Activated CD4-positive, alpha-beta memory T cell treated with anti-CD3 and anti-CD28 coated beads for 36 hours (primary cell): ENCODE measurements around the gene PCDHB7. TPM values are rescaled to one million over a fixed set of nuclear protein-coding genes. Genes with fewer than 3 reads are reported as not detected.
A peak's percentile ranks its signal among the peaks of the same experiment; 100 is the strongest.
"Not testable (repeated sequence)": the region's sequence is repeated elsewhere in the genome, so short reads cannot be mapped to it uniquely, and the experiment has no call there.

ENCODE experiments used
- CTCF ChIA-PET: fragments of 350-600 bp; sonication (Branson Sonifier 250); formaldehyde crosslinking; loops from one replicate; lab custom pipeline; 2021; ENCODE audit warnings: antibody characterized with exemption, inconsistent platforms; lab: Charles Lee
- POLR2A ChIA-PET: fragments of 350-600 bp; sonication (Branson Sonifier 250); formaldehyde crosslinking; loops from one replicate; lab custom pipeline; 2021; ENCODE audit warnings: antibody characterized with exemption; lab: Charles Lee
- DNase-seq: peaks from one replicate; pipeline ENCODE4 v3.0.0-alpha.2; 2020
- H3K27ac Mint-ChIP-seq: one replicate; pipeline ENCODE4 v1.8.0; 2021; ENCODE audit warnings: mixed read lengths
- H3K27me3 Mint-ChIP-seq: one replicate; pipeline ENCODE4 v1.8.0; 2021; ENCODE audit warnings: mixed read lengths
- H3K36me3 Mint-ChIP-seq: one replicate; pipeline ENCODE4 v1.8.0; 2021; ENCODE audit warnings: mixed read lengths
- H3K4me1 Mint-ChIP-seq: one replicate; pipeline ENCODE4 v1.8.0; 2021; ENCODE audit warnings: low read depth, mixed read lengths
- H3K4me3 Mint-ChIP-seq: one replicate; pipeline ENCODE4 v1.8.0; 2021; ENCODE audit warnings: mild to moderate bottlenecking, mixed read lengths
- H3K9me3 Mint-ChIP-seq: one replicate; pipeline ENCODE4 v1.8.0; 2021; ENCODE audit warnings: mixed read lengths
- intact Hi-C: fragments of 100-400 bp; cut with micrococcal nuclease; formaldehyde crosslinking; loops from one replicate; pipeline ENCODE4 v1.15.1; 2023
- total RNA-seq, 2 experiments: library from RNA; stranded (reverse); gene quantifications; one replicate each; pipeline ENCODE4 v1.2.3, GENCODE V29; 2021

PCDHB7 gene
- total RNA-seq, 2 experiments from 2014 or later, result not detected

DNA sequence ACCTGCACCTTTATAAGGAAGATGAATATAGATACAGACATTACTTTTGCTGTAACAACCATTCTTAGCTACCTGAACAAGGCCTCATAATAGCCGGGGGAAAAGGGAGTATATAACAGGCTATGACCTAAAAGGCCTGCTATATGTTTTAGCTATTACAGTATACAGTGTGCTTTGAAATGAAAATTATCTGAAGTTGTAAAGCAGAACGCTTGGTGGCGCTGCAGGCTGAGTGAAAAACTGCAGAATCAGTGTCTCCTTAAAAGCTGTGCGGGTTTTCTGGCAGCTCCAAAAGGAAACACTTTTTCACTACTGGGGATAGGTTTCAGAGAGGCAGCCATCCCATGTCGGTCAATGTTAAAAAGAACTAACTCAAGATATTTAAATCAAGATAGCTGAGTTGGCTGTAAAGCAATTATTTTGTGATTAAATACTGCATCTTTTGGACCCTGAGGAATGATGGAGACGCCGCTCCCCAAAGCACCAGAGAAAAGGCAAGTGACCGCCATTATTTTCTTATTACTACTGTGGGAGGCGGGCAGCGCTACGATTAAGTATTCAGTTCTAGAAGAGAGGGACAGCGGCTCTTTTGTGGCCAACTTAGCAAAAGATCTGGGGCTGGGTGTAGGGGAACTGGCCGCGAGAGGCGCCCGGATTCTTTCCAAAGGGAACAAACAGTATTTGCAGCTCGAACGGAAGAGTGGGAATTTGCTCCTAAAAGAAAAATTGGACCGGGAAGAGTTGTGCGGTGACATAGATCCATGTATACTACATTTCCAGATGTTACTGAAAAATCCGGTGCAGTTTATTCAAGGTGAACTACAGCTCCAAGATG is 16.7 kb upstream of the PCDHB7 start:
- Mint-ChIP-seq H3K4me1 (no peaks in the 10 kb centered on the region), H3K4me3 (no peak overlapping the region), H3K27me3 (peaks cover 34% of the 10 kb centered on the region), H3K36me3 (peaks cover 10% of the 10 kb centered on the region), H3K9me3 (peaks cover 23% of the 10 kb centered on the region), H3K27ac (no peak overlapping the region)
- POLR2A ChIA-PET, result no interaction called here
- intact Hi-C loops, result no loop called here
- CTCF ChIA-PET, result no interaction called here
- no peak for DNase-seq

GRCh38 chr5:141157356-141157755 is 15.1 kb upstream of the PCDHB7 start:
- H3K27ac Mint-ChIP-seq, DNase-seq, H3K36me3 Mint-ChIP-seq, H3K4me3 Mint-ChIP-seq, intact Hi-C loops, H3K4me1 Mint-ChIP-seq, CTCF ChIA-PET, POLR2A ChIA-PET: not testable (repeated sequence)
- H3K27me3 Mint-ChIP-seq, result peaks cover 24% of the 10 kb centered on the region
- peaks cover 14% of the 10 kb centered on the region for H3K9me3 Mint-ChIP-seq

- CTCF ChIA-PET, H3K36me3 Mint-ChIP-seq, DNase-seq, intact Hi-C loops, H3K4me3 Mint-ChIP-seq, H3K4me1 Mint-ChIP-seq, H3K27ac Mint-ChIP-seq, POLR2A ChIA-PET: not testable (repeated sequence)
- Mint-ChIP-seq H3K27me3 (peaks cover 21% of the 10 kb centered on the region), H3K9me3 (peaks cover 14% of the 10 kb centered on the region)
These were observed 14.5 kb upstream of the PCDHB7 start for GRCh38 chr5:141157901-141158300.

GRCh38 chr5:141174291-141175104 is 2.1 kb downstream of the PCDHB7 start:
- H3K27me3 Mint-ChIP-seq, result peaks cover 14% of the 10 kb centered on the region
- H3K4me3 Mint-ChIP-seq, H3K27ac Mint-ChIP-seq, intact Hi-C loops, H3K4me1 Mint-ChIP-seq, POLR2A ChIA-PET, H3K36me3 Mint-ChIP-seq, DNase-seq, CTCF ChIA-PET: not testable (repeated sequence)
- peaks cover 11% of the 10 kb centered on the region for H3K9me3 Mint-ChIP-seq

DNA sequence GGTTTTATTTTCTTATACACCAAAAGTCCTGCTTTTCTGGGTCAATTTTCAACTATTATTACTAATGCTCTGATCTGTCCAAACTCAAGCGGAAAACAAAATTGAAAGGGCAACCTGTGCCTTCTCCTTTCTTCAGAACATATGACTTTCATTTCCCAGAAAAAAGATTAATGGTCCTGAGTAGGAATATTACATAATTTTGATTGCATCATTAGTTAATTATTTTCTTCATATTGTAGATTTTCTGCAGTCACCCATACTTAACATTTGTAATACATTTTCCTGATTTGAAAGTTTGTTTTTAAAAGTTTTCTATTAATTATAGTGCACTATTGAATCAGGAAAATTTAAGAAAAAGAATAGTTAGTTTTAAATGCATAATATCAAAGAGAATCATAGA is 3.5 kb downstream of the PCDHB7 start:
- H3K27me3 Mint-ChIP-seq, result peaks cover 10% of the 10 kb centered on the region
- DNase-seq, result no peak
- ChIA-PET CTCF (no interaction called here), POLR2A (no interaction called here)
- peaks cover 1% of the 10 kb centered on the region for H3K36me3 Mint-ChIP-seq
- H3K4me3 Mint-ChIP-seq, result no peak overlapping the region
- intact Hi-C loops, result no loop called here
- no peak overlapping the region for H3K27ac Mint-ChIP-seq
- H3K9me3 Mint-ChIP-seq, result peaks cover 13% of the 10 kb centered on the region
- H3K4me1 Mint-ChIP-seq, result no peaks in the 10 kb centered on the region

- intact Hi-C loops, DNase-seq, H3K36me3 Mint-ChIP-seq, H3K4me3 Mint-ChIP-seq, POLR2A ChIA-PET, H3K4me1 Mint-ChIP-seq, H3K27ac Mint-ChIP-seq: not testable (repeated sequence)
- CTCF ChIA-PET, result interaction anchor here (1.2 kb wide), 1 partner anchor 235 kb away, joined by 3 read pairs; the partner anchor contains the start of gene PCDHGA10
- Mint-ChIP-seq H3K9me3 (peaks cover 19% of the 10 kb centered on the region), H3K27me3 (peaks cover 18% of the 10 kb centered on the region)
These were observed 5.2 kb downstream of the PCDHB7 start, which contains the start of gene PCDHB8 for GRCh38 chr5:141177577-141178191. TSS of gene PCDHB8 (plus strand) at chr5:141177790. CDS start at chr5:141178035, 245 bp downstream.

GRCh38 chr5:141179371-141179770 is 6.9 kb downstream of the PCDHB7 start:
- H3K36me3 Mint-ChIP-seq, DNase-seq, intact Hi-C loops, H3K4me3 Mint-ChIP-seq, CTCF ChIA-PET, H3K27ac Mint-ChIP-seq, H3K4me1 Mint-ChIP-seq, POLR2A ChIA-PET: not testable (repeated sequence)
- Mint-ChIP-seq H3K9me3 (peaks cover 18% of the 10 kb centered on the region), H3K27me3 (peaks cover 19% of the 10 kb centered on the region)

DNA sequence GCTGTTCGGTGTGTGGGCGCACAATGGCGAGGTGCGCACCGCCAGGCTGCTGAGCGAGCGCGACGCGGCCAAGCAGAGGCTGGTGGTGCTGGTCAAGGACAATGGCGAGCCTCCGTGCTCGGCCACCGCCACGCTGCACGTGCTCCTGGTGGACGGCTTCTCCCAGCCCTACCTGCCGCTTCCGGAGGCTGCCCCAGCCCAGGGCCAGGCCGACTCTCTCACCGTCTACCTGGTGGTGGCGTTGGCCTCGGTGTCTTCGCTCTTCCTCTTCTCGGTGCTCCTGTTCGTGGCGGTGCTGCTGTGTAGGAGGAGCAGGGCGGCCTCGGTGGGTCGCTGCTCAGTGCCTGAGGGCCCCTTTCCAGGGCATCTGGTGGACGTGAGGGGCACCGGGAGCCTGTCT is 7.4 kb downstream of the PCDHB7 start:
- intact Hi-C loops, H3K4me3 Mint-ChIP-seq, H3K36me3 Mint-ChIP-seq, CTCF ChIA-PET, POLR2A ChIA-PET, H3K27ac Mint-ChIP-seq, DNase-seq, H3K4me1 Mint-ChIP-seq: not testable (repeated sequence)
- H3K9me3 Mint-ChIP-seq, result peaks cover 19% of the 10 kb centered on the region
- peaks cover 24% of the 10 kb centered on the region for H3K27me3 Mint-ChIP-seq

DNA sequence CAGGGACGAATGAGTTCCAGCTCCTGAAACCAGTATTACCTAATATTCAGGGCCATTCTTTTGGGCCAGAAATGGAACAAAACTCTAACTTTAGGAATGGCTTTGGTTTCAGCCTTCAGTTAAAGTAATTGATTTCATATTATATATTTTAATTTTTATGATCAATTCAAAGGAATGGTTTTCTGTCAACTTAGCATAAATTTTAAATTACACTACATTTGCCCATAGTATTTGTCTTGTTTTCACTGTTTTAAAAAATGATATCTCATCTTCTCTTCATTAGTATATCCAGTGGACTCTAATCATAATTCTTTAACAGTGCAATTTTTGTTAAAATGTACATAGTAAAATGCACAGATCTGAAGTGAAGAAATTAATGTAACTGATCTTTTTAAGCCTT is 7.9 kb downstream of the PCDHB7 start:
- H3K4me3 Mint-ChIP-seq, result no peak overlapping the region
- no peak overlapping the region for H3K27ac Mint-ChIP-seq
- peaks cover 26% of the 10 kb centered on the region for H3K27me3 Mint-ChIP-seq
- no peaks in the 10 kb centered on the region for H3K4me1 Mint-ChIP-seq
- ChIA-PET POLR2A (no interaction called here), CTCF (no interaction called here)
- H3K9me3 Mint-ChIP-seq, result peaks cover 16% of the 10 kb centered on the region
- intact Hi-C loops, result no loop called here
- no peak for DNase-seq
- peaks cover 2% of the 10 kb centered on the region for H3K36me3 Mint-ChIP-seq

DNA sequence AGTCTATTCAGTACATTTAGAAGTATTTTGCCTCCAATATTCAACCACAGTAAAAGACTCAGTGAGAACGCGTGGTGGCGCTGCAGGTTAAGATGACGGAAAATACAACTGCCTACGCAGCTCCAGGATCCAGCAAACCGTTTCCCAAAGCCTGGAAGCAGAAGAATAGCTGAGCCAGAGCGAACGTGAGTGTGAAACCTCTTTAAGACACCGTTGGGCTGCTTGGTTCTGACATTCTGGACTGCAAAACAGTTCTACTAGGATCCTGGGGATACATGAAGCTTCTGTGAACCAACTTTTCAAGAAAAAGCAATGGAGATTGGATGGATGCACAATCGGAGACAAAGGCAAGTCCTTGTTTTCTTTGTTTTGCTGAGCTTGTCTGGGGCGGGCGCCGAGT is 9.8 kb downstream of the PCDHB7 start, which contains the start of gene PCDHB16:
Gene PCDHB16 (plus strand): TSS at position 140 of the 400 bp plus-strand sequence. CDS start 173 bp downstream, at position 313.
- H3K4me3 Mint-ChIP-seq, result no peak within 1 kb of the TSS
- H3K9me3 Mint-ChIP-seq, result peaks cover 16% of the 10 kb centered on the region
- CTCF ChIA-PET, result interaction anchor here (0.6 to 1.4 kb wide), 3 partner anchors 46 to 559 kb away, joined by 3 read pairs; partner anchors contain the start of gene TAF7
- intact Hi-C loops, result no loop called here
- H3K27ac Mint-ChIP-seq, result no peak within 1 kb of the TSS
- POLR2A ChIA-PET, result no interaction called here
- H3K27me3 Mint-ChIP-seq, result peaks cover 30% of the 10 kb centered on the region
- H3K36me3 Mint-ChIP-seq, result peaks cover 2% of the 10 kb centered on the region
- peak; percentile 17 for DNase-seq
- H3K4me1 Mint-ChIP-seq, result peaks cover 4% of the 10 kb centered on the region

GRCh38 chr5:141184117-141184855 is 11.8 kb downstream of the PCDHB7 start:
- H3K4me1 Mint-ChIP-seq, POLR2A ChIA-PET, H3K4me3 Mint-ChIP-seq, H3K36me3 Mint-ChIP-seq, intact Hi-C loops, H3K27ac Mint-ChIP-seq, DNase-seq, CTCF ChIA-PET: not testable (repeated sequence)
- Mint-ChIP-seq H3K9me3 (peaks cover 20% of the 10 kb centered on the region), H3K27me3 (peaks cover 37% of the 10 kb centered on the region)
